Measurements from ENCODE around the gene TBCK. TPM values are rescaled to one million over a fixed set of nuclear protein-coding genes. Genes with fewer than 3 reads are reported as not detected.
"Not testable (repeated sequence)": the region's sequence is repeated elsewhere in the genome, so short reads cannot be mapped to it uniquely, and the experiment has no call there.

The TBCK gene
- polyA plus RNA-seq, 2 donors = 6.0 to 8.2 TPM

- not testable (repeated sequence) for H3K9me3 ChIP-seq (ENCODE audit: control insufficient read depth in 2 of 2, insufficient read depth in 1 of 2, low read depth in 1 of 2, low read length in 1 of 2); H3K4me3 ChIP-seq (ENCODE audit: low read depth in 1 of 2, low read length in 2 of 2); H3K36me3 ChIP-seq (ENCODE audit: control insufficient read depth in 2 of 2, insufficient read depth in 2 of 2, low read length in 1 of 2); H3K4me1 ChIP-seq (ENCODE audit: control insufficient read depth in 2 of 2, insufficient read depth in 2 of 2, low read length in 1 of 2); H3K27ac ChIP-seq (ENCODE audit: low read depth in 2 of 2, low read length in 1 of 2); H3K27me3 ChIP-seq (ENCODE audit: control insufficient read depth in 1 of 2, insufficient read depth in 2 of 2, low read length in 2 of 2)
- 98% methylated on average over 24 to 25 of the region's 28 CpGs for WGBS, 2 donors
Observed at GRCh38 chr4:106119949-106120555, 196.0 kb downstream of the TBCK start.

GRCh38 chr4:106116025-106116424 is 200.0 kb downstream of the TBCK start:
- Histone ChIP-seq H3K27ac (ENCODE audit: low read depth in 2 of 2, low read length in 1 of 2) (no peak overlapping the region), H3K9me3 (ENCODE audit: control insufficient read depth in 2 of 2, insufficient read depth in 1 of 2, low read depth in 1 of 2, low read length in 1 of 2) (peaks cover 0 to 3% of the 10 kb centered on the region in 2 donors), H3K27me3 (ENCODE audit: control insufficient read depth in 1 of 2, insufficient read depth in 2 of 2, low read length in 2 of 2) (no peaks in the 10 kb centered on the region), H3K4me1 (ENCODE audit: control insufficient read depth in 2 of 2, insufficient read depth in 2 of 2, low read length in 1 of 2) (no peaks in the 10 kb centered on the region), H3K36me3 (ENCODE audit: control insufficient read depth in 2 of 2, insufficient read depth in 2 of 2, low read length in 1 of 2) (peaks cover 0 to 2% of the 10 kb centered on the region in 2 donors), H3K4me3 (ENCODE audit: low read depth in 1 of 2, low read length in 2 of 2) (no peak overlapping the region)
- 92 to 98% methylated on average over 2 of the region's 2 CpGs for WGBS, 2 donors

- no peak overlapping the region for H3K27ac ChIP-seq (ENCODE audit: low read depth in 2 of 2, low read length in 1 of 2)
- peaks cover 0 to 2% of the 10 kb centered on the region in 2 donors for H3K36me3 ChIP-seq (ENCODE audit: control insufficient read depth in 2 of 2, insufficient read depth in 2 of 2, low read length in 1 of 2)
- H3K4me1 ChIP-seq (ENCODE audit: control insufficient read depth in 2 of 2, insufficient read depth in 2 of 2, low read length in 1 of 2) = no peaks in the 10 kb centered on the region
- WGBS, 2 donors = 87 to 89% methylated on average over 8 of the region's 8 CpGs
- no peaks in the 10 kb centered on the region for H3K27me3 ChIP-seq (ENCODE audit: control insufficient read depth in 1 of 2, insufficient read depth in 2 of 2, low read length in 2 of 2)
- H3K9me3 ChIP-seq (ENCODE audit: control insufficient read depth in 2 of 2, insufficient read depth in 1 of 2, low read depth in 1 of 2, low read length in 1 of 2) = peaks cover 4 to 8% of the 10 kb centered on the region in 2 donors
- no peak overlapping the region for H3K4me3 ChIP-seq (ENCODE audit: low read depth in 1 of 2, low read length in 2 of 2)
Observed at GRCh38 chr4:106114270-106114669, 201.7 kb downstream of the TBCK start.

- not testable (repeated sequence) for H3K27ac ChIP-seq (ENCODE audit: low read depth in 2 of 2, low read length in 1 of 2); H3K9me3 ChIP-seq (ENCODE audit: control insufficient read depth in 2 of 2, insufficient read depth in 1 of 2, low read depth in 1 of 2, low read length in 1 of 2); H3K4me3 ChIP-seq (ENCODE audit: low read depth in 1 of 2, low read length in 2 of 2); H3K4me1 ChIP-seq (ENCODE audit: control insufficient read depth in 2 of 2, insufficient read depth in 2 of 2, low read length in 1 of 2); H3K36me3 ChIP-seq (ENCODE audit: control insufficient read depth in 2 of 2, insufficient read depth in 2 of 2, low read length in 1 of 2); H3K27me3 ChIP-seq (ENCODE audit: control insufficient read depth in 1 of 2, insufficient read depth in 2 of 2, low read length in 2 of 2)
- WGBS, 2 donors = 97 to 98% methylated on average over 2 of the region's 2 CpGs
Observed at GRCh38 chr4:106111778-106112469, 204.1 kb downstream of the TBCK start.

GRCh38 chr4:106109929-106110328 is 206.1 kb downstream of the TBCK start:
- Histone ChIP-seq H3K9me3 (ENCODE audit: control insufficient read depth in 2 of 2, insufficient read depth in 1 of 2, low read depth in 1 of 2, low read length in 1 of 2) (peaks cover 4 to 8% of the 10 kb centered on the region in 2 donors), H3K36me3 (ENCODE audit: control insufficient read depth in 2 of 2, insufficient read depth in 2 of 2, low read length in 1 of 2) (peaks cover 0 to 2% of the 10 kb centered on the region in 2 donors), H3K27ac (ENCODE audit: low read depth in 2 of 2, low read length in 1 of 2) (no peak overlapping the region), H3K27me3 (ENCODE audit: control insufficient read depth in 1 of 2, insufficient read depth in 2 of 2, low read length in 2 of 2) (no peaks in the 10 kb centered on the region), H3K4me3 (ENCODE audit: low read depth in 1 of 2, low read length in 2 of 2) (no peak overlapping the region), H3K4me1 (ENCODE audit: control insufficient read depth in 2 of 2, insufficient read depth in 2 of 2, low read length in 1 of 2) (no peaks in the 10 kb centered on the region)
- WGBS, 2 donors = 92 to 95% methylated on average over 6 of the region's 6 CpGs

GRCh38 chr4:106105697-106106096 is 210.3 kb downstream of the TBCK start:
- WGBS, 2 donors = 95 to 96% methylated on average over 4 of the region's 4 CpGs
- H3K27me3 ChIP-seq (ENCODE audit: control insufficient read depth in 1 of 2, insufficient read depth in 2 of 2, low read length in 2 of 2) = no peaks in the 10 kb centered on the region
- peaks cover 0 to 2% of the 10 kb centered on the region in 2 donors for H3K36me3 ChIP-seq (ENCODE audit: control insufficient read depth in 2 of 2, insufficient read depth in 2 of 2, low read length in 1 of 2)
- no peak overlapping the region for H3K4me3 ChIP-seq (ENCODE audit: low read depth in 1 of 2, low read length in 2 of 2)
- no peak overlapping the region for H3K27ac ChIP-seq (ENCODE audit: low read depth in 2 of 2, low read length in 1 of 2)
- peaks cover 4 to 5% of the 10 kb centered on the region in 2 donors for H3K9me3 ChIP-seq (ENCODE audit: control insufficient read depth in 2 of 2, insufficient read depth in 1 of 2, low read depth in 1 of 2, low read length in 1 of 2)
- no peaks in the 10 kb centered on the region for H3K4me1 ChIP-seq (ENCODE audit: control insufficient read depth in 2 of 2, insufficient read depth in 2 of 2, low read length in 1 of 2)

GRCh38 chr4:106104276-106104675 is 211.7 kb downstream of the TBCK start:
- Histone ChIP-seq H3K36me3 (ENCODE audit: control insufficient read depth in 2 of 2, insufficient read depth in 2 of 2, low read length in 1 of 2) (peaks cover 0 to 2% of the 10 kb centered on the region in 2 donors), H3K27ac (ENCODE audit: low read depth in 2 of 2, low read length in 1 of 2) (no peak overlapping the region), H3K4me3 (ENCODE audit: low read depth in 1 of 2, low read length in 2 of 2) (no peak overlapping the region), H3K27me3 (ENCODE audit: control insufficient read depth in 1 of 2, insufficient read depth in 2 of 2, low read length in 2 of 2) (no peaks in the 10 kb centered on the region), H3K4me1 (ENCODE audit: control insufficient read depth in 2 of 2, insufficient read depth in 2 of 2, low read length in 1 of 2) (no peaks in the 10 kb centered on the region), H3K9me3 (ENCODE audit: control insufficient read depth in 2 of 2, insufficient read depth in 1 of 2, low read depth in 1 of 2, low read length in 1 of 2) (no peaks in the 10 kb centered on the region)
- 98 to 100% methylated on average over 1 of the region's 1 CpG for WGBS, 2 donors

- Histone ChIP-seq H3K4me3 (ENCODE audit: low read depth in 1 of 2, low read length in 2 of 2) (no peak overlapping the region), H3K9me3 (ENCODE audit: control insufficient read depth in 2 of 2, insufficient read depth in 1 of 2, low read depth in 1 of 2, low read length in 1 of 2) (peaks cover 4 to 7% of the 10 kb centered on the region in 2 donors), H3K4me1 (ENCODE audit: control insufficient read depth in 2 of 2, insufficient read depth in 2 of 2, low read length in 1 of 2) (no peaks in the 10 kb centered on the region), H3K36me3 (ENCODE audit: control insufficient read depth in 2 of 2, insufficient read depth in 2 of 2, low read length in 1 of 2) (peaks cover 0 to 8% of the 10 kb centered on the region in 2 donors), H3K27me3 (ENCODE audit: control insufficient read depth in 1 of 2, insufficient read depth in 2 of 2, low read length in 2 of 2) (no peaks in the 10 kb centered on the region), H3K27ac (ENCODE audit: low read depth in 2 of 2, low read length in 1 of 2) (no peak overlapping the region)
- 64 to 74% methylated on average over 1 of the region's 1 CpG for WGBS, 2 donors
Observed at GRCh38 chr4:106096454-106096853, 219.6 kb downstream of the TBCK start.

- Histone ChIP-seq H3K27ac (ENCODE audit: low read depth in 2 of 2, low read length in 1 of 2) (no peak overlapping the region), H3K4me3 (ENCODE audit: low read depth in 1 of 2, low read length in 2 of 2) (no peak overlapping the region), H3K4me1 (ENCODE audit: control insufficient read depth in 2 of 2, insufficient read depth in 2 of 2, low read length in 1 of 2) (no peaks in the 10 kb centered on the region), H3K36me3 (ENCODE audit: control insufficient read depth in 2 of 2, insufficient read depth in 2 of 2, low read length in 1 of 2) (peaks cover 0 to 13% of the 10 kb centered on the region in 2 donors), H3K27me3 (ENCODE audit: control insufficient read depth in 1 of 2, insufficient read depth in 2 of 2, low read length in 2 of 2) (no peaks in the 10 kb centered on the region), H3K9me3 (ENCODE audit: control insufficient read depth in 2 of 2, insufficient read depth in 1 of 2, low read depth in 1 of 2, low read length in 1 of 2) (peaks cover 4 to 13% of the 10 kb centered on the region in 2 donors)
- 60 to 67% methylated on average over 2 of the region's 2 CpGs for WGBS, 2 donors
Observed at GRCh38 chr4:106095408-106095807, 220.6 kb downstream of the TBCK start.

Data from esophagus (tissue), 2 donors.